ENCODE measurements around the gene GTPBP2.

Gene GTPBP2

DNA sequence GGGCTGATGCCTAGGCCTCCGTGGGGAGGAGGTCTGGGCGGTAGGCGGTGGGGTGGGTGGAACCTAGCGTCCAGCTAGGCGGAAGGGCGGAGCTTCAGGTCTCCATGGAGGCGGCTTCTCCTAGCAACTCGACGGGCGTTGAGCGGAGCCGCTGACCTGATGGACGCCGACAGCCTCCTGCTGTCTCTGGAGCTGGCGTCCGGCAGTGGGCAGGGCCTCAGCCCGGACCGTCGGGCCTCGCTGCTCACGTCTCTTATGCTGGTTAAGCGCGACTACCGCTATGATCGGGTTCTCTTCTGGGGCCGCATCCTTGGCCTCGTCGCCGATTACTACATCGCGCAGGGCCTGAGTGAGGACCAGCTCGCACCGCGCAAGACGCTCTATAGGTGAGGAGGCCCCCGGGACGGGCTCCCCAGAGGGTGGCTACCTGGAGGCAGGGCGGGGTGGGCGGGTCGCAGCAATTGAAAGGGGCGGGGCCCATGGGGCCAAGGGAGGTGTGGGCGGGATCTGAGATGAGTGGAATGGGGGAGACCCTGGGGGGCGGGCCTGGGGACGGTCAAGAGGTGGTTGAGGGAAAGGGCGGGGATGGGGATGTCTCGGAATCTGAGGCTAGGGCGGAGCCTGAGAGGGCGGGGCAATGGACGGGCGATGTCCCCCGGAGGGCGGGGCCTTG lies 16.0 kb upstream of the GTPBP2 start, which contains the start of gene RSPH9 (continued):
- TF ChIP-seq, protein P1, sequence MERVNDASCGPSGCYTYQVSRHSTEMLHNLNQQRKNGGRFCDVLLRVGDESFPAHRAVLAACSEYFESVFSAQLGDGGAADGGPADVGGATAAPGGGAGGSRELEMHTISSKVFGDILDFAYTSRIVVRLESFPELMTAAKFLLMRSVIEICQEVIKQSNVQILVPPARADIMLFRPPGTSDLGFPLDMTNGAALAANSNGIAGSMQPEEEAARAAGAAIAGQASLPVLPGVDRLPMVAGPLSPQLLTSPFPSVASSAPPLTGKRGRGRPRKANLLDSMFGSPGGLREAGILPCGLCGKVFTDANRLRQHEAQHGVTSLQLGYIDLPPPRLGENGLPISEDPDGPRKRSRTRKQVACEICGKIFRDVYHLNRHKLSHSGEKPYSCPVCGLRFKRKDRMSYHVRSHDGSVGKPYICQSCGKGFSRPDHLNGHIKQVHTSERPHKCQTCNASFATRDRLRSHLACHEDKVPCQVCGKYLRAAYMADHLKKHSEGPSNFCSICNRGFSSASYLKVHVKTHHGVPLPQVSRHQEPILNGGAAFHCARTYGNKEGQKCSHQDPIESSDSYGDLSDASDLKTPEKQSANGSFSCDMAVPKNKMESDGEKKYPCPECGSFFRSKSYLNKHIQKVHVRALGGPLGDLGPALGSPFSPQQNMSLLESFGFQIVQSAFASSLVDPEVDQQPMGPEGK (tag by site-specific recombination; IDR thresholded peaks at IDR 0.05), result peak; percentile 57
- no peak for TF ChIP-seq ZNF223 (tag by site-specific recombination; IDR thresholded peaks at IDR 0.05)
- TF ChIP-seq ZNF302 (tag by site-specific recombination; IDR thresholded peaks at IDR 0.05; ENCODE audit: low read depth), result no peak
- TF ChIP-seq, protein P2, sequence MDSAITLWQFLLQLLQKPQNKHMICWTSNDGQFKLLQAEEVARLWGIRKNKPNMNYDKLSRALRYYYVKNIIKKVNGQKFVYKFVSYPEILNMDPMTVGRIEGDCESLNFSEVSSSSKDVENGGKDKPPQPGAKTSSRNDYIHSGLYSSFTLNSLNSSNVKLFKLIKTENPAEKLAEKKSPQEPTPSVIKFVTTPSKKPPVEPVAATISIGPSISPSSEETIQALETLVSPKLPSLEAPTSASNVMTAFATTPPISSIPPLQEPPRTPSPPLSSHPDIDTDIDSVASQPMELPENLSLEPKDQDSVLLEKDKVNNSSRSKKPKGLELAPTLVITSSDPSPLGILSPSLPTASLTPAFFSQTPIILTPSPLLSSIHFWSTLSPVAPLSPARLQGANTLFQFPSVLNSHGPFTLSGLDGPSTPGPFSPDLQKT (IDR thresholded peaks at IDR 0.05; ENCODE audit: borderline replicate concordance, low read depth, low read length), result no peak
- no peak for TF ChIP-seq ZNF558 (tag by site-specific recombination; IDR thresholded peaks at IDR 0.05)
- TF ChIP-seq ZNF138 (tag by site-specific recombination; IDR thresholded peaks at IDR 0.05; ENCODE audit: borderline replicate concordance), result no peak
- no peak for TF ChIP-seq HOXD13 (CRISPR knock-in tag; IDR thresholded peaks at IDR 0.05; ENCODE audit: borderline replicate concordance)

DNA sequence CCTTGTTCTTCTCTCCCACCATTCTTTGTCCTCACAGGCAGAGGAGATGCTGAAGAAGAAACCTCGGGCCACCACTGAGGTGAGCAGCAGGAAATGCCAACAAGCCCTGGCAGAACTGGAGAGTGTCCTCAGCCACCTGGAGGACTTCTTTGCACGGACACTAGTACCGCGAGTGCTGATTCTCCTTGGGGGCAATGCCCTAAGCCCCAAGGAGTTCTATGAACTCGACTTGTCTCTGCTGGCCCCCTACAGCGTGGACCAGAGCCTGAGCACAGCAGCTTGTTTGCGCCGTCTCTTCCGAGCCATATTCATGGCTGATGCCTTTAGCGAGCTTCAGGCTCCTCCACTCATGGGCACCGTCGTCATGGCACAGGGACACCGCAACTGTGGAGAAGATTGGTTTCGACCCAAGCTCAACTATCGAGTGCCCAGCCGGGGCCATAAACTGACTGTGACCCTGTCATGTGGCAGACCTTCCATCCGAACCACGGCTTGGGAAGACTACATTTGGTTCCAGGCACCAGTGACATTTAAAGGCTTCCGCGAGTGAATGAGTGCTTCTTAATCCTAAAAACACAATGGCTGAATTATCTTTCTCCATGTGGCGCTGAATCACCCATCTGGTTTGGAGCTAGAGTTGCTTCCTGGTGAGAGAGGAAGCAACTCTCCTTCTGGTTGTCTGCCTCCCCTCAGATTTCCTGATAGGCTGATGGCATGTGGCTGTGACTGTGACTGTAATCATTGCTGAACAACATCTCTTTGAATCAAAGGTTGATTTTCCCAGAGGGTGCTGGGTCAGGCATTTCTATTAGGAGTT lies 11.1 kb upstream of the GTPBP2 start:
- H3K36me3 ChIP-seq (ENCODE audit: control insufficient read depth in 2 of 2, insufficient read depth in 1 of 2, low read length in 2 of 2), result peaks cover 50 to 56% of the 10 kb centered on the region in 2 experiments
- ChIA-PET POLR2A (interaction anchor here (1.8 to 4.7 kb wide), 2 partner anchors 11 to 13 kb away, joined by 5 to 26 read pairs; partner anchors contain the start of gene GTPBP2), CTCF (interaction anchor here (0.5 to 1.5 kb wide), 3 partner anchors 24 to 624 kb away, joined by 3 to 5 read pairs (median 4); no protein-coding TSS in a partner anchor)
- TF ChIP-seq ZNF521 (tag by site-specific recombination; IDR thresholded peaks at IDR 0.05) (no peak), ZBTB1 (tag by site-specific recombination; IDR thresholded peaks at IDR 0.05) (no peak), ZFP37 (tag by site-specific recombination; IDR thresholded peaks at IDR 0.05) (peak; percentile 69; the same call in 1 of the 2 replicates)
- TF ChIP-seq, protein P3, sequence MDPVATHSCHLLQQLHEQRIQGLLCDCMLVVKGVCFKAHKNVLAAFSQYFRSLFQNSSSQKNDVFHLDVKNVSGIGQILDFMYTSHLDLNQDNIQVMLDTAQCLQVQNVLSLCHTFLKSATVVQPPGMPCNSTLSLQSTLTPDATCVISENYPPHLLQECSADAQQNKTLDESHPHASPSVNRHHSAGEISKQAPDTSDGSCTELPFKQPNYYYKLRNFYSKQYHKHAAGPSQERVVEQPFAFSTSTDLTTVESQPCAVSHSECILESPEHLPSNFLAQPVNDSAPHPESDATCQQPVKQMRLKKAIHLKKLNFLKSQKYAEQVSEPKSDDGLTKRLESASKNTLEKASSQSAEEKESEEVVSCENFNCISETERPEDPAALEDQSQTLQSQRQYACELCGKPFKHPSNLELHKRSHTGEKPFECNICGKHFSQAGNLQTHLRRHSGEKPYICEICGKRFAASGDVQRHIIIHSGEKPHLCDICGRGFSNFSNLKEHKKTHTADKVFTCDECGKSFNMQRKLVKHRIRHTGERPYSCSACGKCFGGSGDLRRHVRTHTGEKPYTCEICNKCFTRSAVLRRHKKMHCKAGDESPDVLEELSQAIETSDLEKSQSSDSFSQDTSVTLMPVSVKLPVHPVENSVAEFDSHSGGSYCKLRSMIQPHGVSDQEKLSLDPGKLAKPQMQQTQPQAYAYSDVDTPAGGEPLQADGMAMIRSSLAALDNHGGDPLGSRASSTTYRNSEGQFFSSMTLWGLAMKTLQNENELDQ (tag by site-specific recombination; IDR thresholded peaks at IDR 0.05; ENCODE audit: low read depth), result no peak
- H3K4me3 ChIP-seq (ENCODE audit: low read depth, low read length), result no peak overlapping the region
- H3K9me3 ChIP-seq (ENCODE audit: control insufficient read depth, insufficient read depth, low read depth, low read length), result no peaks in the 10 kb centered on the region
- no peak overlapping the region for H3K27ac ChIP-seq (ENCODE audit: extremely low read depth, low read depth, low read length)
- peaks cover 7% of the 10 kb centered on the region for H3K4me1 ChIP-seq (ENCODE audit: control insufficient read depth, insufficient read depth, low read length)

DNA sequence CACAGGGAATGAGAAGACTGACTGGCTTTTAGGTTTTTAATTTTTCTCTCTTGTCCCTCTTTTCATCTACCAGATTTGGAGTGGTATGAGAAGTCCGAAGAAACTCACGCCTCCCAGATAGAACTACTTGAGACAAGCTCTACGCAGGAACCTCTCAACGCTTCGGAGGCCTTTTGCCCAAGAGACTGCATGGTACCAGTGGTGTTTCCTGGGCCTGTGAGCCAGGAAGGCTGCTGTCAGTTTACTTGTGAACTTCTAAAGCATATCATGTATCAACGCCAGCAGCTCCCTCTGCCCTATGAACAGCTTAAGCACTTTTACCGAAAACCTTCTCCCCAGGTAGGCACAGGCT lies 7.2 kb upstream of the GTPBP2 start:
- peaks cover 2% of the 10 kb centered on the region; the same call in 1 of the 2 replicates for H3K4me1 ChIP-seq (ENCODE audit: control insufficient read depth, insufficient read depth, low read length)
- peaks cover 40 to 45% of the 10 kb centered on the region in 2 experiments for H3K36me3 ChIP-seq (ENCODE audit: control insufficient read depth in 2 of 2, insufficient read depth in 1 of 2, low read length in 2 of 2)
- CTCF ChIA-PET, result interaction anchor here (0.6 to 2.0 kb wide), 8 partner anchors 9 to 438 kb away, joined by 3 to 8 read pairs (median 4); partner anchors contain the start of gene RSPH9
- POLR2A ChIA-PET, result interaction anchor here (0.6 to 2.8 kb wide), 9 partner anchors 9 to 134 kb away, joined by 3 to 33 read pairs (median 4); partner anchors contain the start of genes RSPH9 and VEGFA
- peak overlapping the region; percentile 91 for H3K4me3 ChIP-seq (ENCODE audit: low read depth, low read length)
- TF ChIP-seq HOXC10 (CRISPR knock-in tag; IDR thresholded peaks at IDR 0.05) (no peak), RBAK (tag by site-specific recombination; IDR thresholded peaks at IDR 0.05) (no peak), MEIS1 (CRISPR knock-in tag; IDR thresholded peaks at IDR 0.05; ENCODE audit: borderline replicate concordance) (no peak), ZNF660 (tag by site-specific recombination; IDR thresholded peaks at IDR 0.05) (no peak), GLI4 (tag by site-specific recombination; IDR thresholded peaks at IDR 0.05) (no peak), ZFP41 (tag by site-specific recombination; IDR thresholded peaks at IDR 0.05; ENCODE audit: borderline replicate concordance) (no peak)
- H3K27ac ChIP-seq (ENCODE audit: extremely low read depth, low read depth, low read length), result peak overlapping the region; percentile 71; the same call in 1 of the 2 replicates
- H3K9me3 ChIP-seq (ENCODE audit: control insufficient read depth, insufficient read depth, low read depth, low read length), result no peaks in the 10 kb centered on the region
